ENCODE results near the gene ZFP2.

Gene ZFP2

DNA sequence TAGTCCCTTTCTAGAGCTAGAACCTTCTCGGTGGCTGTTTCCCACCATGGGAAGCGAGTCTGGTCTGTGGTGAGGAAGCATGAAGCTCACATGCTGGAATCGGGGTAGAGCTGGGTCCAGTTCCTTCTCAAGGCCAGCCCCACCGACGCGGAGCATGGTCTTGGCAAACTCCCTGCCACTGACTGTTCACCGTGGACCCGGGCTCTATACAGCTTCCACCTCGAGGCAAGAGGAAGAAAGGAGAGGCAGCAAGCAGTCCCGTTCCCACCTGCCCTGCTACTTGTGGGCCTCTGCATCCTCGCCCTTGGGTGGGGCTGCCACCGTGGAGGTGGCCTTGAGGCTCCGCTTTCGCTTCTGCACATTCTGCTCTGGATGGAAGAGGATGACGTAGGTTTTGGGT lies 85.7 kb downstream of the ZFP2 start:
- no peak for TF ChIP-seq TAF1 (IDR thresholded peaks at IDR 0.05; ENCODE audit: low read depth)
- no peak for TF ChIP-seq YY1 (IDR thresholded peaks at IDR 0.05; ENCODE audit: low read depth)
- no peak for TF ChIP-seq TCF12 (IDR thresholded peaks at IDR 0.05; ENCODE audit: low read depth)
- TF ChIP-seq CEBPB (IDR thresholded peaks at IDR 0.05), result no peak
- no peak for TF ChIP-seq CREB1 (IDR thresholded peaks at IDR 0.05; ENCODE audit: low read depth)
- no peak for TF ChIP-seq FOXM1 (IDR thresholded peaks at IDR 0.05; ENCODE audit: borderline replicate concordance, low read depth)
- no peak for TF ChIP-seq TEAD4 (IDR thresholded peaks at IDR 0.05)
- TF ChIP-seq, protein P1, sequence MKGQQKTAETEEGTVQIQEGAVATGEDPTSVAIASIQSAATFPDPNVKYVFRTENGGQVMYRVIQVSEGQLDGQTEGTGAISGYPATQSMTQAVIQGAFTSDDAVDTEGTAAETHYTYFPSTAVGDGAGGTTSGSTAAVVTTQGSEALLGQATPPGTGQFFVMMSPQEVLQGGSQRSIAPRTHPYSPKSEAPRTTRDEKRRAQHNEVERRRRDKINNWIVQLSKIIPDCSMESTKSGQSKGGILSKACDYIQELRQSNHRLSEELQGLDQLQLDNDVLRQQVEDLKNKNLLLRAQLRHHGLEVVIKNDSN (IDR thresholded peaks at IDR 0.05), result no peak
- TF ChIP-seq EP300 (IDR thresholded peaks at IDR 0.05; ENCODE audit: borderline replicate concordance), result no peak
- TF ChIP-seq RAD21 (IDR thresholded peaks at IDR 0.05; ENCODE audit: low read depth), result no peak
- TF ChIP-seq, protein P2, sequence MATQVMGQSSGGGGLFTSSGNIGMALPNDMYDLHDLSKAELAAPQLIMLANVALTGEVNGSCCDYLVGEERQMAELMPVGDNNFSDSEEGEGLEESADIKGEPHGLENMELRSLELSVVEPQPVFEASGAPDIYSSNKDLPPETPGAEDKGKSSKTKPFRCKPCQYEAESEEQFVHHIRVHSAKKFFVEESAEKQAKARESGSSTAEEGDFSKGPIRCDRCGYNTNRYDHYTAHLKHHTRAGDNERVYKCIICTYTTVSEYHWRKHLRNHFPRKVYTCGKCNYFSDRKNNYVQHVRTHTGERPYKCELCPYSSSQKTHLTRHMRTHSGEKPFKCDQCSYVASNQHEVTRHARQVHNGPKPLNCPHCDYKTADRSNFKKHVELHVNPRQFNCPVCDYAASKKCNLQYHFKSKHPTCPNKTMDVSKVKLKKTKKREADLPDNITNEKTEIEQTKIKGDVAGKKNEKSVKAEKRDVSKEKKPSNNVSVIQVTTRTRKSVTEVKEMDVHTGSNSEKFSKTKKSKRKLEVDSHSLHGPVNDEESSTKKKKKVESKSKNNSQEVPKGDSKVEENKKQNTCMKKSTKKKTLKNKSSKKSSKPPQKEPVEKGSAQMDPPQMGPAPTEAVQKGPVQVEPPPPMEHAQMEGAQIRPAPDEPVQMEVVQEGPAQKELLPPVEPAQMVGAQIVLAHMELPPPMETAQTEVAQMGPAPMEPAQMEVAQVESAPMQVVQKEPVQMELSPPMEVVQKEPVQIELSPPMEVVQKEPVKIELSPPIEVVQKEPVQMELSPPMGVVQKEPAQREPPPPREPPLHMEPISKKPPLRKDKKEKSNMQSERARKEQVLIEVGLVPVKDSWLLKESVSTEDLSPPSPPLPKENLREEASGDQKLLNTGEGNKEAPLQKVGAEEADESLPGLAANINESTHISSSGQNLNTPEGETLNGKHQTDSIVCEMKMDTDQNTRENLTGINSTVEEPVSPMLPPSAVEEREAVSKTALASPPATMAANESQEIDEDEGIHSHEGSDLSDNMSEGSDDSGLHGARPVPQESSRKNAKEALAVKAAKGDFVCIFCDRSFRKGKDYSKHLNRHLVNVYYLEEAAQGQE (IDR thresholded peaks at IDR 0.05; ENCODE audit: low read depth), result no peak
- TF ChIP-seq EGR1 (IDR thresholded peaks at IDR 0.05), result no peak
- TF ChIP-seq ZBTB7A (IDR thresholded peaks at IDR 0.05; ENCODE audit: low read depth), result no peak
- TF ChIP-seq, protein P3, sequence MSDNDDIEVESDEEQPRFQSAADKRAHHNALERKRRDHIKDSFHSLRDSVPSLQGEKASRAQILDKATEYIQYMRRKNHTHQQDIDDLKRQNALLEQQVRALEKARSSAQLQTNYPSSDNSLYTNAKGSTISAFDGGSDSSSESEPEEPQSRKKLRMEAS (IDR thresholded peaks at IDR 0.05), result no peak
- no peak for TF ChIP-seq NFIC (IDR thresholded peaks at IDR 0.05)
